ENCODE data around the gene COPS6.

DNA sequence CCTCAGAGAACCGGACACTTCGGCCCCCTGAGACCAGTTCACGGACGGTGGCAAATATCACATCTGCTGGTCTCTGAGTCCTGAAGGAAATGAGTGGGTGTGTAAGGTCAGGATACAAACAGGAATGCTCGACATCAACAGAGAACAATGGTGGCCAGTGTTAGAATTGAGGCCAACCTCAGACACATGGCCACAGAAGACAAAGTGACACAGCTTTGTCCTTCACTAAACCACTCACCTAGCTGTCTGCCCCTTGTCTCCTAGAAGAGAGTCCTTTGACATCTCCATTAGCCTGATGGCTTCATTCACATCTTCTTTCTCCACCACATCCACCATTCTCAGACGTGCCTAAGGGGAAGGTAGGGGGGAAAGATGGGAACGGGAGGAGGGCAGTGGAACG is 4.3 kb downstream of the COPS6 start:
- TF ChIP-seq, protein P1, sequence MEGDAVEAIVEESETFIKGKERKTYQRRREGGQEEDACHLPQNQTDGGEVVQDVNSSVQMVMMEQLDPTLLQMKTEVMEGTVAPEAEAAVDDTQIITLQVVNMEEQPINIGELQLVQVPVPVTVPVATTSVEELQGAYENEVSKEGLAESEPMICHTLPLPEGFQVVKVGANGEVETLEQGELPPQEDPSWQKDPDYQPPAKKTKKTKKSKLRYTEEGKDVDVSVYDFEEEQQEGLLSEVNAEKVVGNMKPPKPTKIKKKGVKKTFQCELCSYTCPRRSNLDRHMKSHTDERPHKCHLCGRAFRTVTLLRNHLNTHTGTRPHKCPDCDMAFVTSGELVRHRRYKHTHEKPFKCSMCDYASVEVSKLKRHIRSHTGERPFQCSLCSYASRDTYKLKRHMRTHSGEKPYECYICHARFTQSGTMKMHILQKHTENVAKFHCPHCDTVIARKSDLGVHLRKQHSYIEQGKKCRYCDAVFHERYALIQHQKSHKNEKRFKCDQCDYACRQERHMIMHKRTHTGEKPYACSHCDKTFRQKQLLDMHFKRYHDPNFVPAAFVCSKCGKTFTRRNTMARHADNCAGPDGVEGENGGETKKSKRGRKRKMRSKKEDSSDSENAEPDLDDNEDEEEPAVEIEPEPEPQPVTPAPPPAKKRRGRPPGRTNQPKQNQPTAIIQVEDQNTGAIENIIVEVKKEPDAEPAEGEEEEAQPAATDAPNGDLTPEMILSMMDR (IDR thresholded peaks at IDR 0.05; ENCODE audit: low read depth, low read length, missing input control), result no peak
- TF ChIP-seq YY1 (IDR thresholded peaks at IDR 0.05) (no peak), JUND (IDR thresholded peaks at IDR 0.05) (no peak), TAF1 (conservative IDR thresholded peaks at IDR 0.05) (no peak), EGR1 (IDR thresholded peaks at IDR 0.05; ENCODE audit: low read depth in 2 of 2) (no peak), RAD21 (IDR thresholded peaks at IDR 0.05) (no peak), GABPA (IDR thresholded peaks at IDR 0.05 in 1 of 2, conservative IDR thresholded peaks at IDR 0.05 in 1 of 2) (no peak), HNF4G (IDR thresholded peaks at IDR 0.05) (no peak), SP1 (IDR thresholded peaks at IDR 0.05) (no peak), FOXA1 (IDR thresholded peaks at IDR 0.05) (no peak)
- TF ChIP-seq, protein P2, sequence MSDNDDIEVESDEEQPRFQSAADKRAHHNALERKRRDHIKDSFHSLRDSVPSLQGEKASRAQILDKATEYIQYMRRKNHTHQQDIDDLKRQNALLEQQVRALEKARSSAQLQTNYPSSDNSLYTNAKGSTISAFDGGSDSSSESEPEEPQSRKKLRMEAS (IDR thresholded peaks at IDR 0.05), result no peak
- TF ChIP-seq, protein P3, sequence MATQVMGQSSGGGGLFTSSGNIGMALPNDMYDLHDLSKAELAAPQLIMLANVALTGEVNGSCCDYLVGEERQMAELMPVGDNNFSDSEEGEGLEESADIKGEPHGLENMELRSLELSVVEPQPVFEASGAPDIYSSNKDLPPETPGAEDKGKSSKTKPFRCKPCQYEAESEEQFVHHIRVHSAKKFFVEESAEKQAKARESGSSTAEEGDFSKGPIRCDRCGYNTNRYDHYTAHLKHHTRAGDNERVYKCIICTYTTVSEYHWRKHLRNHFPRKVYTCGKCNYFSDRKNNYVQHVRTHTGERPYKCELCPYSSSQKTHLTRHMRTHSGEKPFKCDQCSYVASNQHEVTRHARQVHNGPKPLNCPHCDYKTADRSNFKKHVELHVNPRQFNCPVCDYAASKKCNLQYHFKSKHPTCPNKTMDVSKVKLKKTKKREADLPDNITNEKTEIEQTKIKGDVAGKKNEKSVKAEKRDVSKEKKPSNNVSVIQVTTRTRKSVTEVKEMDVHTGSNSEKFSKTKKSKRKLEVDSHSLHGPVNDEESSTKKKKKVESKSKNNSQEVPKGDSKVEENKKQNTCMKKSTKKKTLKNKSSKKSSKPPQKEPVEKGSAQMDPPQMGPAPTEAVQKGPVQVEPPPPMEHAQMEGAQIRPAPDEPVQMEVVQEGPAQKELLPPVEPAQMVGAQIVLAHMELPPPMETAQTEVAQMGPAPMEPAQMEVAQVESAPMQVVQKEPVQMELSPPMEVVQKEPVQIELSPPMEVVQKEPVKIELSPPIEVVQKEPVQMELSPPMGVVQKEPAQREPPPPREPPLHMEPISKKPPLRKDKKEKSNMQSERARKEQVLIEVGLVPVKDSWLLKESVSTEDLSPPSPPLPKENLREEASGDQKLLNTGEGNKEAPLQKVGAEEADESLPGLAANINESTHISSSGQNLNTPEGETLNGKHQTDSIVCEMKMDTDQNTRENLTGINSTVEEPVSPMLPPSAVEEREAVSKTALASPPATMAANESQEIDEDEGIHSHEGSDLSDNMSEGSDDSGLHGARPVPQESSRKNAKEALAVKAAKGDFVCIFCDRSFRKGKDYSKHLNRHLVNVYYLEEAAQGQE (IDR thresholded peaks at IDR 0.05), result no peak
- TF ChIP-seq, protein P4, sequence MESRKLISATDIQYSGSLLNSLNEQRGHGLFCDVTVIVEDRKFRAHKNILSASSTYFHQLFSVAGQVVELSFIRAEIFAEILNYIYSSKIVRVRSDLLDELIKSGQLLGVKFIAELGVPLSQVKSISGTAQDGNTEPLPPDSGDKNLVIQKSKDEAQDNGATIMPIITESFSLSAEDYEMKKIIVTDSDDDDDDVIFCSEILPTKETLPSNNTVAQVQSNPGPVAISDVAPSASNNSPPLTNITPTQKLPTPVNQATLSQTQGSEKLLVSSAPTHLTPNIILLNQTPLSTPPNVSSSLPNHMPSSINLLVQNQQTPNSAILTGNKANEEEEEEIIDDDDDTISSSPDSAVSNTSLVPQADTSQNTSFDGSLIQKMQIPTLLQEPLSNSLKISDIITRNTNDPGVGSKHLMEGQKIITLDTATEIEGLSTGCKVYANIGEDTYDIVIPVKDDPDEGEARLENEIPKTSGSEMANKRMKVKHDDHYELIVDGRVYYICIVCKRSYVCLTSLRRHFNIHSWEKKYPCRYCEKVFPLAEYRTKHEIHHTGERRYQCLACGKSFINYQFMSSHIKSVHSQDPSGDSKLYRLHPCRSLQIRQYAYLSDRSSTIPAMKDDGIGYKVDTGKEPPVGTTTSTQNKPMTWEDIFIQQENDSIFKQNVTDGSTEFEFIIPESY (IDR thresholded peaks at IDR 0.05), result no peak
- TF ChIP-seq, protein P5, sequence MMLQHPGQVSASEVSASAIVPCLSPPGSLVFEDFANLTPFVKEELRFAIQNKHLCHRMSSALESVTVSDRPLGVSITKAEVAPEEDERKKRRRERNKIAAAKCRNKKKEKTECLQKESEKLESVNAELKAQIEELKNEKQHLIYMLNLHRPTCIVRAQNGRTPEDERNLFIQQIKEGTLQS (IDR thresholded peaks at IDR 0.05), result no peak
